Gastroesophageal sphincter (tissue), 4 donors: ENCODE results near the gene PER3. TPM values are rescaled to one million over a fixed set of nuclear protein-coding genes. Genes with fewer than 3 reads are reported as not detected.

Source experiments
- ATAC-seq: fragments of 150-250 bp; one replicate; pipeline ENCODE4 v1.9.1; 2016; ENCODE audit warnings: mild to moderate bottlenecking, moderate library complexity
- H3K27ac ChIP-seq, 4 donors: fragments of 200-600 bp; sonication (generic) in 3 of 4; 1 replicate in 3 of 4; 2 replicates in 1 of 4; pipeline ENCODE4 v1.5.1; 2016 to 2019
- H3K27me3 ChIP-seq: fragments of 200-600 bp; sonication (generic); one replicate; pipeline ENCODE4 v1.5.1; 2019
- H3K36me3 ChIP-seq, 2 donors: fragments of 200-600 bp; sonication (generic); one replicate each; pipeline ENCODE4 v1.5.1; 2019; ENCODE audit warnings: control low read depth in 1 of 2
- H3K4me1 ChIP-seq, 3 donors: fragments of 200-600 bp; sonication (generic); 1 replicate in 2 of 3; 2 replicates in 1 of 3; pipeline ENCODE4 v1.5.1; 2016 to 2019; ENCODE audit warnings: control low read depth in 2 of 3
- H3K4me3 ChIP-seq, 2 donors: fragments of 200-600 bp; sonication (generic); one replicate each; pipeline ENCODE4 v1.5.1; 2019; ENCODE audit warnings: mild to moderate bottlenecking in 1 of 2, moderate library complexity in 1 of 2
- H3K9me3 ChIP-seq, 3 donors: fragments of 200-600 bp; sonication (generic); one replicate each; pipeline ENCODE4 v1.5.1; 2017 to 2019; ENCODE audit warnings: control low read depth in 2 of 3
- CTCF ChIP-seq, 4 experiments: fragments of 200-600 bp in 2 of 4; fragments of 450-650 bp in 2 of 4; sonication (generic) in 1 of 4; IDR thresholded peaks; one replicate each; pipeline ENCODE4 v1.5.1; 2017 to 2019; ENCODE audit warnings: antibody characterized with exemption in 4 of 4, mild to moderate bottlenecking in 2 of 4, moderate library complexity in 2 of 4
- EP300 ChIP-seq: sonication (generic); formaldehyde crosslinking; IDR thresholded peaks from one replicate; pipeline ENCODE4 v1.6.1; 2017; ENCODE audit warnings: antibody characterized with exemption, mild to moderate bottlenecking
- POLR2A ChIP-seq, 2 donors: fragments of 450-650 bp; IDR thresholded peaks; one replicate each; pipeline ENCODE4 v1.6.1; 2017; ENCODE audit warnings: antibody characterized with exemption in 2 of 2, mild to moderate bottlenecking in 2 of 2, moderate library complexity in 1 of 2
- POLR2AphosphoS5 ChIP-seq: sonication (generic); formaldehyde crosslinking; IDR thresholded peaks from one replicate; pipeline ENCODE4 v1.6.1; 2017; ENCODE audit warnings: antibody characterized with exemption
- WGBS, 2 donors: methylation state at CpG; one replicate each; pipeline ENCODE4 v1.1.5; 2018; ENCODE audit warnings: low coverage in 1 of 2; 5-methylcytosine and 5-hydroxymethylcytosine counted together
- total RNA-seq, 4 donors: library from RNA; depleted of rRNA; stranded (reverse); fragments of >200 nt; gene quantifications; one replicate each; pipeline ENCODE4 v1.1.0, GENCODE V29; 2016

PER3 gene
- total RNA-seq, 4 donors from 2014 or later, result 26.8 to 73.2 (median 43.4) TPM

- no peaks in the 10 kb centered on the region for H3K27me3 ChIP-seq
- H3K4me3 ChIP-seq, result no peak overlapping the region
- H3K36me3 ChIP-seq, result no peaks in the 10 kb centered on the region
- no peak for TF ChIP-seq CTCF (IDR thresholded peaks at IDR 0.05)
- no peak for TF ChIP-seq POLR2A (IDR thresholded peaks at IDR 0.05)
- TF ChIP-seq EP300, result no peak
- no peak for TF ChIP-seq POLR2AphosphoS5
- WGBS, 2 donors, result 80 to 81% methylated on average over 3 to 4 of the region's 7 CpGs
- no peaks in the 10 kb centered on the region for H3K4me1 ChIP-seq
- ATAC-seq, result no peak
- H3K27ac ChIP-seq, result no peak overlapping the region
- H3K9me3 ChIP-seq, result no peaks in the 10 kb centered on the region
Measured at GRCh38 chr1:7859406-7859805, 75.3 kb downstream of the PER3 start.

- H3K27me3 ChIP-seq, result no peaks in the 10 kb centered on the region
- no peaks in the 10 kb centered on the region for H3K9me3 ChIP-seq
- H3K36me3 ChIP-seq, result no peaks in the 10 kb centered on the region
- TF ChIP-seq POLR2A (IDR thresholded peaks at IDR 0.05), result no peak
- TF ChIP-seq CTCF (IDR thresholded peaks at IDR 0.05), result no peak
- TF ChIP-seq POLR2AphosphoS5, result no peak
- no peaks in the 10 kb centered on the region for H3K4me1 ChIP-seq
- no peak for ATAC-seq
- 79 to 85% methylated on average over 8 to 9 of the region's 9 CpGs for WGBS, 2 donors
- no peak overlapping the region for H3K4me3 ChIP-seq
- no peak overlapping the region for H3K27ac ChIP-seq
Measured at GRCh38 chr1:7860130-7860529, 76.0 kb downstream of the PER3 start.

DNA sequence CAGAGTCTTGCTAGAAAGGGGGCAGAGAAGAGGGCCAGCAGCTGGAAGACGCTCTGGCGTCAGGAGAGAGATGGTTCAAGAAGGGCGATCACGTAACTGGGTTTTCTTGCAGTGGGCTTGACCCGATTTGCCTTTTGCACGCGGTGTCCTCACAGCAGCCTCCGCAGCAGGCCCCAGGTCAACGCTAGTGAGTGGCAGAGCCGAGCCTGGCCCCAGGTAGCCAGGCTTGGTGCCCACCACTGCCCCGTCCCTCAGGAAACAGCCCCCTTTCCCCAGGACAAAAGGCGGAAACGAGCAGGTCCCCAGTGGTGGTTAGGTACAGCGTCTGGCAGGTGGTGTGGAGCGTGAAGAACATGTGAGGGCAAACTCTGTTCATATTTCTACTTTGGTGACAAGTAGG is 77.4 kb downstream of the PER3 start:
- Histone ChIP-seq H3K9me3 (no peaks in the 10 kb centered on the region), H3K36me3 (no peaks in the 10 kb centered on the region), H3K27me3 (no peaks in the 10 kb centered on the region), H3K4me1 (no peaks in the 10 kb centered on the region), H3K27ac (no peak overlapping the region), H3K4me3 (no peak overlapping the region)
- TF ChIP-seq POLR2A (IDR thresholded peaks at IDR 0.05), result no peak
- TF ChIP-seq POLR2AphosphoS5, result no peak
- no peak for TF ChIP-seq EP300
- TF ChIP-seq CTCF (IDR thresholded peaks at IDR 0.05), result no peak
- no peak for ATAC-seq
- WGBS, 2 donors, result 86 to 95% methylated on average over 4 to 14 of the region's 15 CpGs

- H3K4me1 ChIP-seq, result no peaks in the 10 kb centered on the region
Measured at GRCh38 chr1:7862211-7863060, 78.3 kb downstream of the PER3 start.

More at GRCh38 chr1:7862211-7863060, 78.3 kb downstream of the PER3 start:
- Histone ChIP-seq H3K27ac (no peak overlapping the region), H3K4me3 (no peak overlapping the region), H3K9me3 (no peaks in the 10 kb centered on the region), H3K27me3 (no peaks in the 10 kb centered on the region), H3K36me3 (no peaks in the 10 kb centered on the region)
- WGBS, 2 donors, result 79 to 84% methylated on average over 6 to 12 of the region's 17 CpGs
- ATAC-seq, result no peak
- TF ChIP-seq POLR2AphosphoS5 (no peak), POLR2A (IDR thresholded peaks at IDR 0.05) (no peak), CTCF (IDR thresholded peaks at IDR 0.05) (no peak), EP300 (no peak)
